ENCODE results near the gene CMA1.

DNA sequence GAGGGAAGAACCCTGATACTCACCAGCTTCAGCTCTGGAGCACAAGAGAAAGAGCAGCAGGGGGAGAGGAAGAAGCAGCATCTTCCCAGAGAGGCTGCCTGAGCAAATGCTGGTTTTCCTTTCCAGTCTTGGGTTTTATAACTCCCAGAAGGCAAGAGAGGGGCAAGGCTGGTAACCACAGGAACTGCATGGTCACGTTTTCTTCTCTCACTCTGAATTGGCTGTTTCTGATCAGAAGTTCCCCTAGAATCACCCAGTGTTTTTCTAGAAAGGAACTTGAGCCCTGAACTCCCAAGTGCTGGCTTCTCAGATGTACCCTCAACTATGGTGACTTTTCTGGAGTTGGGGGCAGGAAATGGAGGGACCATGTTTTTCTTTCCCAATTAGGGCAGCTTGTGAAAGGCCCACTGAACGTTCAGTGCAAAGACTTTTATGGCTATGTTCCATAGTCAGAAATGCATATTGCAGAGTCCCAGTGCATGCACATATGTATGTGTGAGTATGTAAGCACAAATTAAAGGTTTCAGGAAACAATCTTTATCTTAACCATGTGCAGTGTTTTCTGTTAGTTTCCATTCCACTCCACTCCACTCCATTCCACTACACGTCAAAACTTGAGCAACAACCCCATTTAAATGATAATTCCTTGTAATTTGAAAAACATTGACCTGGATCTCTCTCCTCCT, at the start of gene CMA1:
- TF ChIP-seq, protein P1, sequence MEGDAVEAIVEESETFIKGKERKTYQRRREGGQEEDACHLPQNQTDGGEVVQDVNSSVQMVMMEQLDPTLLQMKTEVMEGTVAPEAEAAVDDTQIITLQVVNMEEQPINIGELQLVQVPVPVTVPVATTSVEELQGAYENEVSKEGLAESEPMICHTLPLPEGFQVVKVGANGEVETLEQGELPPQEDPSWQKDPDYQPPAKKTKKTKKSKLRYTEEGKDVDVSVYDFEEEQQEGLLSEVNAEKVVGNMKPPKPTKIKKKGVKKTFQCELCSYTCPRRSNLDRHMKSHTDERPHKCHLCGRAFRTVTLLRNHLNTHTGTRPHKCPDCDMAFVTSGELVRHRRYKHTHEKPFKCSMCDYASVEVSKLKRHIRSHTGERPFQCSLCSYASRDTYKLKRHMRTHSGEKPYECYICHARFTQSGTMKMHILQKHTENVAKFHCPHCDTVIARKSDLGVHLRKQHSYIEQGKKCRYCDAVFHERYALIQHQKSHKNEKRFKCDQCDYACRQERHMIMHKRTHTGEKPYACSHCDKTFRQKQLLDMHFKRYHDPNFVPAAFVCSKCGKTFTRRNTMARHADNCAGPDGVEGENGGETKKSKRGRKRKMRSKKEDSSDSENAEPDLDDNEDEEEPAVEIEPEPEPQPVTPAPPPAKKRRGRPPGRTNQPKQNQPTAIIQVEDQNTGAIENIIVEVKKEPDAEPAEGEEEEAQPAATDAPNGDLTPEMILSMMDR (IDR thresholded peaks at IDR 0.05) = no peak
- TF ChIP-seq EP300 (IDR thresholded peaks at IDR 0.05) = no peak
